Fibroblast of skin of right quadriceps (primary cell): ENCODE measurements around the gene LRRC41.
"Not testable (repeated sequence)": the region's sequence is repeated elsewhere in the genome, so short reads cannot be mapped to it uniquely, and the experiment has no call there.

Experiments used
- DNase-seq: peaks from one replicate; pipeline ENCODE4 v3.0.0-alpha.2; 2013

Gene LRRC41

DNA sequence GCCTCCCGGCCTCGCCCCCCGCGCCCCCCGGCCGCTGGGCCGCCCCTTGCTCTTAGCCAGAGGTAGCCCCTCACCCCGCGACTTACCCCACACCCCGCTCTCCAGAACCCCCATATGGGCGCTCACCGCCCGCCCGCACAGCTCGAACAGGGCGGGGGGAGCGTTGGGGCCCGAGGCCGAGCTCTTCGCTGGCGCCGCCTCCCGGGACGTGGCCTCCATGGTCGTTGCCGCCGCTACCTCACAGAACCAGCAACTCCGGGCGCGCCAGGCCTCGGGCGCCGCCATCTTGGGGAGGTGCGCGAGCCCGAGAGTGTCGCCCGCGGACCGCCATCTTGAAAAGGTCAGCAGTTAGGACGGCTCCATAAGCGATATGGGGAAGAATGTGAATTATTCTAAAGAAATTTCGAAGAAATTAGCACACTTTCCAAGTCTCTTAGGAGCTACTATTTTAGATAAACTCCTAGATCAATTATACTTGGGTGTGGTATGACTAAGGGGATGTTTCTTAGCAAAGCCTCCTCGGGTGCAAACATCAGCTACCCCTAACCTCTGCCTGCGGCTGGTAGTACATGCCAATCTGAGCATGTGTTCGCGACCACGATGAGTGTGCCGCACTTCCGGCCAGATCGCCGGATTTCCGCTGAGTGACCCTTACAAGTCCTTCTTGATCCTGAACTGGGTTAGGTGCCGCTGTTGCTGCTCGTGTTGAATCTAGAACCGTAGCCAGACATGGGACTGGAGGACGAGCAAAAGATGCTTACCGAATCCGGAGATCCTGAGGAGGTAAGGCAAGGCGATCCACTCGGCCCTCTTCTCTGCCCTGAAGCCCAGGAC lies at the start of gene LRRC41, which contains the start of gene UQCRH:
Gene LRRC41 (minus strand): TSS at position 579 of the 834 bp plus-strand sequence. CDS start 294 bp downstream, at position 285.
Gene UQCRH (plus strand): TSS at position 661 of the 834 bp plus-strand sequence. CDS start 69 bp downstream, at position 730.
- DNase-seq: peak; percentile 96

DNA sequence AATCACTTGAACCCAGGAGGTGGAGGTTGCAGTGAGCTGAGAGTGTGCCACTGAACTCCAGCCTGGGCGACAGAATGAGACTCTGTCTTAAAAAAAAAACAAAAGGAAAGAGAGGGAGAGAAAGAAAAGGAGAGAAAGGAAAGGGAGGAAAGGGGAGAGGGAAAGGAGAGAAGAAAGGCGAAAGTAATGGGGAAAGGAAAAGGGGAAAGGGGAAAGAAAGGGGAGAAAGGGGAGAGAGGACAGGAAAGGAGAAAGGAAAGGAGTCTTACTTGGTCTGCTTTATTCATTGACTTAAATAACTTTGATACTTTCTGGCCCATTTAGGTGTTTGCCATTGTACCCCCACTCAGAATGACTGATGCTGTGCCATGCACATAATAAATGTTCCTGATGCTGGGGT lies 48.9 kb upstream of the LRRC41 start:
- DNase-seq: no peak

DNA sequence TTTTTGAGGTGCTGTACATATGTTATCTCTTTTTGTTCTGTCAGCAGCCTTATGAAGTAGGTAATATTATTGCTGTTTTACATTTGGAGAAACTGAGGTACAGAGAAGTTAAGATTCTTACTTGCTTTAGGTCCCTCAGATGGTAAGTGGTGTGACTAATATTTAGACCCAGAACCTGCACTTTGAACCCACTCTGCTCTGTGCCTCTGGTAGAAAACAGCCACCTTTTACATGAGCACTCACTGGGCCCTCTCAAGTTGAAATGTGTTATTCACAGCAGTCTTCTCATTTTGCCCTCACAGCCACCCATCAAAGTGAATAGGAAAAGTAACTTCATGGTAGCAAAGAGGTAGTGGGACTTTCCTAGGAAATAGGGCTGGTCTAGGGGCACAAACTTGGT lies 41.9 kb upstream of the LRRC41 start:
- no peak for DNase-seq

GRCh38 chr1:46344481-46344880 lies 41.1 kb upstream of the LRRC41 start:
- DNase-seq: no peak

DNA sequence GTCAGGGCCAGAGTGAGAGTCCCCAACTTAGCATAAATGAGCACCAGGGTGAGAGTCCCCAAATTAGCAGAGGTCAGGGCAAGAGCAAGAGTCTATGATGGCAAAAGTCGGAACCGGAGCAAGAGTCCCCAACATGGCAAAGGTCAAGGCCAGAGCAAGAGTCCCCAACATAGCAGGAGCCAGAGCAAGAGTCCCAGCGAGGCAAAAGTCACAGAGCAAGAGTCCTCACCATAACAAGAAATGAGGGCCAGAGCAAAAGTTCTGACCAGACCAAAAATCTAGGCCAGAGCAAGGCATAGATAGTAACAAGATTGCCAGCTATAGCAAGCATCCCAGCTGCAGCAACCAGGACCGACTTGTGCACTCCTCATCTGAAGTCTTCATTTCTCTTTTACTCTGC lies 40.3 kb upstream of the LRRC41 start:
- no peak for DNase-seq

- DNase-seq: no peak
Measured at GRCh38 chr1:46343351-46343695, 39.9 kb upstream of the LRRC41 start.

GRCh38 chr1:46342677-46343350 lies 39.4 kb upstream of the LRRC41 start:
- DNase-seq: no peak

- peak; percentile 38 for DNase-seq
Measured at GRCh38 chr1:46342084-46342656, 38.8 kb upstream of the LRRC41 start.

- DNase-seq: no peak
Measured at GRCh38 chr1:46341222-46342083, 38.0 kb upstream of the LRRC41 start.

GRCh38 chr1:46340404-46341221 lies 37.2 kb upstream of the LRRC41 start, which contains the start of gene NSUN4:
NSUN4 (plus strand) TSS chr1:46340807; CDS start chr1:46340827, 20 bp downstream.
- DNase-seq: peak; percentile 94

- DNase-seq: not testable (repeated sequence)
Measured at GRCh38 chr1:46337409-46337808, 34.0 kb upstream of the LRRC41 start.

- DNase-seq: no peak
Measured at GRCh38 chr1:46335081-46335480, 31.7 kb upstream of the LRRC41 start.

GRCh38 chr1:46334030-46334384 lies 30.6 kb upstream of the LRRC41 start:
- DNase-seq: no peak

DNA sequence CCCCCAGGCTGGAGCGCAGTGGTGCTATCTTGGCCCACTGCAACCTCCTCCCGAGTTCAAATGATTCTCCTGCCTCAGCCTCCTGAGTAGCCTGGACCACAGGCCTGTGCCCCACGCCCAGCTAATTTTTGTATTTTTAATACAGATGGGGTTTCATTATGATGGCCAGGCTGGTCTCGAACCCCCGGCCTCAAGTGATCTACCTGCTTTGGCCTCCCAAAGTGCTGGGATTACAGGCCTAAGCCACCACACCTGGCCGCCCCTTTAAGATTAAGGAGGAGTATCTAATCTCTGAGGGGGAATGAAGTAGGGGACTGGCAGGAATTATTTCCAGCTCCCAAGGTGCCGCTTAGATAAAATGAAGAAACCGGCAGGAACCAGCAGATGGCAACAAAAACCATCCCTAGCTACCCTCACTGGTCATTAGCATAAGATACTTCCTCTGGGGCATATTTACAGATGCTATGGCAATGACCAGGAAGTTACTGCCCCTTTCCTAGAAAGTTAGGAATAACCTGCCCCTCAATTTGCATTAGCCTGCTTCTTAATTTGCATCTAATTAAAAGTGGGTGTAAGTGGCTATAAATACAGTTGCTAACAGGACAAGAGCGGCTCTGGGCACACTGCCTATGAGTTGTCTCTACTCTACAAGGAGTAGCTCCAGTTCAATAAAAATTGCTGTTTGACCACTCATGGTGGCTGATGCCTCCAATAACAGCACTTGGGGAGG lies 30.0 kb upstream of the LRRC41 start:
- DNase-seq: peak; percentile 12

GRCh38 chr1:46331786-46332540 lies 28.5 kb upstream of the LRRC41 start:
- not testable (repeated sequence) for DNase-seq

- DNase-seq: not testable (repeated sequence)
Measured at GRCh38 chr1:46330381-46330780, 27.0 kb upstream of the LRRC41 start.

GRCh38 chr1:46329807-46330206 lies 26.4 kb upstream of the LRRC41 start:
- not testable (repeated sequence) for DNase-seq

- DNase-seq: not testable (repeated sequence)
Measured at GRCh38 chr1:46328182-46328581, 24.8 kb upstream of the LRRC41 start.

DNA sequence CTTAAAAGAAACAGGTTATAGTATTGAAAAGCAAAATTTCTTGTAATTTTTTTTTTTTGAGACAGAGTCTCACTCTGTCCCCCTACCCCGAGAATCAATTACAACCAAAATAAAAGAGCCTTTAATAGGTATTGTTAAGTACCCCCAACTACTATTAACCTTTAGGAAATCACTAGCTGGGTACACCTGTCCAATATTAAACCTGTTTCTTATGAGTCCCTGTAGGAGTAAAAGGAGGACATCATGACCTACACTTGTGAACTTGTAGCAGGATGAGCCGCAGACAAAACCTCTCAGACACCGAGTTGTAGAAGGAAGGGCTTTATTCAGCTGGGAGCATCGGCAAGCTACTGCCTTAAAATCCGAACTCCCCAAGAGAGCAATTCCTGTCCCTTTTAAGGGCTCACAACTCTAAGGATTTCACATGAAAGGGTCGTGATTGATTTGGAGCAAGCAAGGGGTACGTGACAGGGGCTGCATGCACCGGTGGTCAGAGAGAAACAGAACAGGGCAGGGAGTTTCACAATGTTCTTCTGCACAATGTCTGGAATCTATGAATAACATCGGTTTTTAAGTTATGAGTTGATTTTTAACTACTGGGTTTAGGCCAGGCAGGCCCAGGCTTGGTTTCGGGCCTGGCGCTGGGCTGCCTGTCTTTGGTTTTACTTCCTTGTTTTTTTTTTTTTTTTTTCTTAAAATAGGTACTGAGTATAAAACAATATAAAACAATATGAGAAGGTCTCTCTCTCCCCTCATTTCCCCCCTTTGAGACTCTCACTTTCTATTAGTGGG lies 22.1 kb upstream of the LRRC41 start:
- DNase-seq: not testable (repeated sequence)
